H1 (cell line): ENCODE data around the gene CNOT6. TPM values are rescaled to one million over a fixed set of nuclear protein-coding genes. Genes with fewer than 3 reads are reported as not detected.

Source experiments
- CTCF ChIA-PET: fragments of 300-600 bp; sonication (Branson Sonifier 250); formaldehyde crosslinking; loops from one replicate; lab custom pipeline; 2021; ENCODE audit not compliant: partially characterized antibody; lab: Charles Lee
- POLR2A ChIA-PET: fragments of 300-600 bp; sonication (Branson Sonifier 250); formaldehyde crosslinking; loops from one replicate; lab custom pipeline; 2021; ENCODE audit warnings: inconsistent platforms; ENCODE audit not compliant: partially characterized antibody; lab: Charles Lee
- DNase-seq, 2 experiments: peaks; one replicate each; pipeline versions ENCODE4 v3.0.0 to v3.0.0-alpha.2; 2010 to 2022; ENCODE audit warnings: low spot score in 2 of 2, low read depth in 1 of 2, mixed read lengths in 1 of 2
- FAIRE-seq: peaks from 2 replicates; lab custom pipeline; 2011; peaks lifted over from hg19 to GRCh38; lab: Jason Lieb, UNC
- H2AFZ ChIP-seq: 2 replicates; pipeline ENCODE4 v1.8.1; 2012; ENCODE audit warnings: low read length, inconsistent platforms
- H2AK5ac ChIP-seq: 2 replicates; pipeline ENCODE4 v1.6.1; 2013; ENCODE audit warnings: low read depth, low read length
- H2BK120ac ChIP-seq: replicated peaks from 2 replicates; pipeline ENCODE3; 2013; ENCODE audit warnings: low read depth, low read length, inconsistent platforms
- H2BK12ac ChIP-seq: 2 replicates; pipeline ENCODE4 v1.6.1; 2013; ENCODE audit warnings: low read depth, low read length
- H2BK15ac ChIP-seq: 2 replicates; pipeline ENCODE4 v1.6.1; 2013; ENCODE audit warnings: low read length
- H2BK20ac ChIP-seq: 2 replicates; pipeline ENCODE4 v1.6.1; 2013; ENCODE audit warnings: low read length
- H2BK5ac ChIP-seq: 2 replicates; pipeline ENCODE4 v1.6.1; 2013; ENCODE audit warnings: low read depth, low read length
- H3K14ac ChIP-seq: 2 replicates; pipeline ENCODE4 v1.6.1; 2013; ENCODE audit warnings: inconsistent platforms; ENCODE audit not compliant: insufficient read length
- H3K18ac ChIP-seq: 2 replicates; pipeline ENCODE4 v1.6.1; 2013; ENCODE audit warnings: low read length; ENCODE audit errors: extremely low read depth
- H3K23ac ChIP-seq: 2 replicates; pipeline ENCODE4 v1.6.1; 2013; ENCODE audit warnings: inconsistent platforms; ENCODE audit not compliant: insufficient read length
- H3K23me2 ChIP-seq: 2 replicates; pipeline ENCODE4 v1.6.1; 2013; ENCODE audit warnings: low read depth, low read length
- H3K27ac ChIP-seq: 2 replicates; pipeline ENCODE4 v1.6.1; 2011; ENCODE audit warnings: low read depth, low read length, inconsistent platforms
- H3K27me3 ChIP-seq, 4 experiments: replicated peaks in 1 of 4; 1 replicate in 1 of 4; 2 replicates in 3 of 4; pipeline versions ENCODE4 v1.6.1 to v1.8.1; 2011 to 2013; ENCODE audit warnings: low read length in 3 of 4, mild to moderate bottlenecking in 3 of 4, inconsistent platforms in 2 of 4, mixed read lengths in 2 of 4, moderate library complexity in 1 of 4; ENCODE audit not compliant: control insufficient read depth in 3 of 4, insufficient read depth in 3 of 4; ENCODE audit errors: extremely low read depth in 1 of 4
- H3K36me3 ChIP-seq, 4 experiments: 2 replicates each; pipeline versions ENCODE4 v1.6.1 to v1.8.1; 2011 to 2013; ENCODE audit warnings: mild to moderate bottlenecking in 4 of 4, low read length in 3 of 4, moderate library complexity in 2 of 4, control low read depth in 1 of 4, inconsistent platforms in 1 of 4; ENCODE audit not compliant: insufficient read depth in 4 of 4, control insufficient read depth in 2 of 4
- H3K4ac ChIP-seq: replicated peaks from 2 replicates; pipeline ENCODE3; 2013; ENCODE audit warnings: low read length, low read depth, mixed read lengths, inconsistent platforms; ENCODE audit not compliant: insufficient read length
- H3K4me1 ChIP-seq, 4 experiments: replicated peaks in 1 of 4; 1 replicate in 1 of 4; 2 replicates in 3 of 4; pipeline versions ENCODE4 v1.6.1 to v1.8.1; 2011 to 2013; ENCODE audit warnings: low read length in 3 of 4, inconsistent platforms in 2 of 4, mixed read lengths in 1 of 4; ENCODE audit not compliant: insufficient read depth in 4 of 4, control insufficient read depth in 3 of 4
- H3K4me2 ChIP-seq, 2 experiments: 2 replicates each; pipeline versions ENCODE4 v1.6.1 to v1.8.1; 2011 to 2013; ENCODE audit warnings: low read depth in 2 of 2, low read length in 2 of 2, control low read depth in 1 of 2, inconsistent platforms in 1 of 2, mild to moderate bottlenecking in 1 of 2; ENCODE audit not compliant: insufficient read depth in 1 of 2
- H3K4me3 ChIP-seq, 4 experiments: fragments of 200-600, 300-600 bp in 1 of 4; sonication (generic), shearing (Covaris generic), sonication (Bioruptor Twin) in 1 of 4; 2 replicates each; pipeline versions ENCODE4 v1.5.1 to v1.8.1; 2011 to 2016; ENCODE audit warnings: low read length in 4 of 4, low read depth in 3 of 4, control low read depth in 2 of 4, inconsistent platforms in 2 of 4, mild to moderate bottlenecking in 2 of 4, mixed read lengths in 1 of 4, moderate library complexity in 1 of 4; ENCODE audit not compliant: insufficient read depth in 2 of 4; ENCODE audit errors: extremely low read depth in 1 of 4
- H3K56ac ChIP-seq: replicated peaks from 2 replicates; pipeline ENCODE3; 2013; ENCODE audit warnings: low read depth, mild to moderate bottlenecking, mixed read lengths, low read length, inconsistent platforms; ENCODE audit not compliant: insufficient read length
- H3K79me1 ChIP-seq: 2 replicates; pipeline ENCODE4 v1.6.1; 2013; ENCODE audit warnings: low read depth, low read length, control low read depth
- H3K79me2 ChIP-seq, 2 experiments: 2 replicates each; pipeline versions ENCODE4 v1.6.1 to v1.8.1; 2012 to 2013; ENCODE audit warnings: low read length in 2 of 2, mild to moderate bottlenecking in 2 of 2, inconsistent platforms in 1 of 2; ENCODE audit not compliant: insufficient read depth in 2 of 2, control insufficient read depth in 1 of 2
- H3K9ac ChIP-seq, 4 experiments: replicated peaks in 1 of 4; 1 replicate in 1 of 4; 2 replicates in 3 of 4; pipeline versions ENCODE4 v1.6.1 to v1.8.1; 2011 to 2013; ENCODE audit warnings: low read depth in 3 of 4, low read length in 3 of 4, control low read depth in 2 of 4, mild to moderate bottlenecking in 2 of 4, moderate library complexity in 2 of 4, inconsistent platforms in 1 of 4; ENCODE audit errors: extremely low read depth in 1 of 4
- H3K9me3 ChIP-seq, 2 experiments: 2 replicates each; pipeline versions ENCODE4 v1.6.1 to v1.8.1; 2012 to 2013; ENCODE audit warnings: mild to moderate bottlenecking in 2 of 2, moderate library complexity in 2 of 2, control low read depth in 1 of 2, inconsistent platforms in 1 of 2, low read depth in 1 of 2, low read length in 1 of 2, mixed read lengths in 1 of 2; ENCODE audit not compliant: insufficient read depth in 2 of 2
- H4K20me1 ChIP-seq, 2 experiments: replicated peaks in 1 of 2; 2 replicates each; pipeline versions ENCODE3 to v1.8.1; 2011 to 2013; ENCODE audit warnings: inconsistent platforms in 2 of 2, low read length in 2 of 2, mild to moderate bottlenecking in 1 of 2; ENCODE audit not compliant: insufficient read depth in 2 of 2, control insufficient read depth in 1 of 2
- H4K5ac ChIP-seq: 2 replicates; pipeline ENCODE4 v1.6.1; 2013; ENCODE audit warnings: low read length, low read depth, mixed read lengths, inconsistent platforms; ENCODE audit not compliant: insufficient read length
- H4K8ac ChIP-seq: 2 replicates; pipeline ENCODE4 v1.8.0; 2013; ENCODE audit warnings: mild to moderate bottlenecking, moderate library complexity, low read length, inconsistent platforms; ENCODE audit not compliant: insufficient read depth; ENCODE audit errors: extremely low read depth
- H4K91ac ChIP-seq: replicated peaks from 2 replicates; pipeline ENCODE3; 2013; ENCODE audit warnings: low read length, mixed read lengths, inconsistent platforms; ENCODE audit not compliant: insufficient read length
- BACH1 ChIP-seq: IDR thresholded peaks from 2 replicates; pipeline ENCODE4 v1.6.1; 2012; ENCODE audit warnings: low read length, improper control_type of control experiment
- MAFK ChIP-seq: IDR thresholded peaks from 2 replicates; pipeline ENCODE4 v1.6.1; 2012; ENCODE audit warnings: low read depth, mild to moderate bottlenecking, improper control_type of control experiment, low read length
- WGBS, 2 experiments: shearing (Covaris generic) in 1 of 2; methylation state at CpG; one replicate each; pipeline versions ENCODE4 v1.1.6 to v1.1.7; 2013 to 2015; ENCODE audit warnings: low lambda C conversion rate in 2 of 2, mixed read lengths in 2 of 2, inconsistent platforms in 1 of 2, low coverage in 1 of 2, missing lambda C conversion rate in 1 of 2; ENCODE audit not compliant: insufficient replicate concordance in 2 of 2, insufficient coverage in 1 of 2, insufficient read length in 1 of 2; ENCODE audit errors: extremely low coverage in 1 of 2, missing lambda C conversion rate in 1 of 2; 5-methylcytosine and 5-hydroxymethylcytosine counted together
- polyA plus RNA-seq, 7 experiments: library from polyadenylated mRNA; depleted of rRNA in 3 of 7; stranded (reverse) in 5 of 7; unstranded in 2 of 7; fragments of >200 nt in 5 of 7; fragments of 200-250 nt in 2 of 7; gene quantifications; 1 replicate in 5 of 7; 2 replicates in 1 of 7; 4 replicates in 1 of 7; pipeline versions ENCODE4 v1.2.1 to v1.2.3, GENCODE V29; 2011 to 2013; ENCODE audit warnings: missing spikeins in 2 of 7, mixed read lengths in 2 of 7
- total RNA-seq: library from RNA; stranded (reverse); fragmentation: NEBNext Ultra II Directional; extraction: Animal tissue kit (Norgen Biotek cat#: 25700); gene quantifications from 2 replicates; pipeline ENCODE4 v1.2.1, GENCODE V29; 2021

Gene CNOT6
- total and polyA plus RNA-seq, 2 of the 8 experiments (the other 6 are each of a cell fraction or from before 2014, with no cell fraction given), result 10.7 to 45.4 TPM

- CTCF ChIA-PET, result no interaction called here
- Histone ChIP-seq H3K9ac (no peak overlapping the region), H3K9me3 (no peaks in the 10 kb centered on the region), H2BK120ac (no peak overlapping the region), H4K8ac (no peak overlapping the region), H2AFZ (no peak overlapping the region), H3K4ac (no peak overlapping the region), H3K18ac (no peak overlapping the region), H3K4me3 (no peak overlapping the region), H3K23ac (no peak overlapping the region), H3K27me3 (no peaks in the 10 kb centered on the region), H4K5ac (no peak overlapping the region), H4K91ac (no peak overlapping the region), H2BK15ac (no peak overlapping the region), H3K36me3 (peaks cover 0 to 34% (median 10%) of the 10 kb centered on the region in 4 experiments; a peak in 6 of 8 replicates), H2BK12ac (no peak overlapping the region)
- no peak for FAIRE-seq
- TF ChIP-seq MAFK (peak; percentile 34; the same call in 1 of the 2 replicates), BACH1 (no peak)
- TF ChIP-seq, all 59 proteins: peak for 1
- Histone ChIP-seq H3K14ac (no peak overlapping the region), H4K20me1 (peaks cover 0 to 2% of the 10 kb centered on the region in 2 experiments), H2BK5ac (no peak overlapping the region), H3K4me1 (no peaks in the 10 kb centered on the region), H2AK5ac (no peak overlapping the region), H3K79me1 (peaks cover 4% of the 10 kb centered on the region; the same call in 1 of the 2 replicates), H3K23me2 (no peaks in the 10 kb centered on the region), H3K56ac (no peak overlapping the region), H3K79me2 (peaks cover 6 to 67% of the 10 kb centered on the region in 2 experiments; a peak in 3 of 4 replicates), H3K27ac (no peak overlapping the region), H3K4me2 (no peak overlapping the region), H2BK20ac (no peak overlapping the region)
- POLR2A ChIA-PET, result interaction anchor here (0.7 kb wide), 1 partner anchor 9 kb away, joined by 3 read pairs; no protein-coding TSS in a partner anchor
- 91% methylated on average over 3 of the region's 3 CpGs; no CpG with 5 or more reads in 1 of the 2 experiments for WGBS, 2 experiments
- no peak for DNase-seq
Measured at GRCh38 chr5:180548563-180548962, 54.4 kb downstream of the CNOT6 start.
